Measurements from ENCODE around the gene GALNT7. TPM values are rescaled to one million over a fixed set of nuclear protein-coding genes. Genes with fewer than 3 reads are reported as not detected.

Gene GALNT7
- total and polyA plus RNA-seq, 2 of the 13 experiments (the other 11 are each of a cell fraction or from before 2014, with no cell fraction given), result 0.08 to 0.13 TPM

GRCh38 chr4:173334085-173334890 is 165.7 kb downstream of the GALNT7 start, which contains the start of gene HMGB2:
TSS of gene HMGB2 (minus strand) at chr4:173334358. CDS start at chr4:173333649, 709 bp downstream.
- H3K79me2 ChIP-seq (ENCODE audit: insufficient read depth, low read length), result peaks cover 20% of the 10 kb centered on the region
- peaks cover 0 to 13% of the 10 kb centered on the region in 2 experiments; a peak in 2 of 5 replicates for H3K36me3 ChIP-seq (replicated peaks in 1 of 2; ENCODE audit: control insufficient read depth in 1 of 2, insufficient read depth in 2 of 2, low read length in 2 of 2)
- H4K20me1 ChIP-seq (ENCODE audit: insufficient read depth, low read length), result peaks cover 3% of the 10 kb centered on the region; the same call in 1 of the 2 replicates
- ChIA-PET POLR2A (interaction anchor here (0.8 to 3.4 kb wide), 8 partner anchors 10 to 41 kb away, joined by 3 to 109 read pairs (median 4); partner anchors contain the start of gene SAP30), CTCF (ENCODE audit: low intra/inter-chr PET ratio, low total read pairs) (no interaction called here)
- ATAC-seq (peak; percentile 94), DNase-seq (ENCODE audit: low spot score) (peak; percentile 99), FAIRE-seq (peak; percentile 99)
- intact Hi-C loops (cut with micrococcal nuclease; ENCODE audit: unreplicated experiment) (loop anchor here (1.0 kb wide), 1 partner anchor 36 kb away; the partner anchor contains the start of gene SAP30), in situ Hi-C loops (cut with HindIII; ENCODE audit: extremely low pct_ligation_motif_present, low pct_unique_long_range_greater_than_20kb) (loop anchor here (5.0 kb wide), 1 partner anchor 38 kb away; the partner anchor contains the start of gene SAP30)
- peak within 1 kb of the TSS; percentile 91 to 95 (median 92) for H3K4me3 ChIP-seq (replicated peaks in 1 of 3; ENCODE audit: insufficient read depth in 1 of 3, low read depth in 2 of 3, low read length in 3 of 3)
- no peaks in the 10 kb centered on the region; a peak in 2 of 5 replicates for H3K27me3 ChIP-seq (ENCODE audit: control insufficient read depth in 1 of 2, insufficient read depth in 2 of 2, low read length in 2 of 2)
- WGBS (ENCODE audit: low lambda C conversion rate), result 2% methylated on average over 32 of the region's 61 CpGs
- H3K9ac ChIP-seq (ENCODE audit: insufficient read depth, low read depth, low read length), result peak within 1 kb of the TSS; percentile 98
- no peaks in the 10 kb centered on the region for H3K9me3 ChIP-seq (ENCODE audit: low read length)
- peaks cover 23% of the 10 kb centered on the region for H3K4me1 ChIP-seq (ENCODE audit: insufficient read depth, low read length)
- peak within 1 kb of the TSS; percentile 93 for H3K4me2 ChIP-seq (ENCODE audit: low read depth, low read length)
- no TSS peak for BruUV-seq (replicated peaks)
- H3K27ac ChIP-seq (ENCODE audit: extremely low read length, insufficient read depth, low read length), result peak within 1 kb of the TSS; percentile 99
- no peak within 1 kb of the TSS for H2AFZ ChIP-seq (ENCODE audit: low read length)
- no peak for TF ChIP-seq SP140L (CRISPR knock-in tag; IDR thresholded peaks at IDR 0.05; ENCODE audit: borderline replicate concordance)
- TF ChIP-seq ZNF501 (CRISPR knock-in tag; IDR thresholded peaks at IDR 0.05), result peak; percentile 58; the same call in 1 of the 2 replicates
- TF ChIP-seq KLF13 (CRISPR knock-in tag; IDR thresholded peaks at IDR 0.05), result 0 out of 2 replicates have a peak, but pooled peaks have one; percentile 78
- peak; percentile 32; the same call in 1 of the 2 replicates for TF ChIP-seq MYC (CRISPR knock-in tag; IDR thresholded peaks at IDR 0.05; ENCODE audit: borderline replicate concordance)
- TF ChIP-seq ZNF530 (CRISPR knock-in tag; IDR thresholded peaks at IDR 0.05; ENCODE audit: low read depth), result 0 out of 2 replicates have a peak, but pooled peaks have one; percentile 35
- TF ChIP-seq KLF12 (CRISPR knock-in tag; IDR thresholded peaks at IDR 0.05; ENCODE audit: borderline replicate concordance), result no peak
- no peak for TF ChIP-seq CHD4 (IDR thresholded peaks at IDR 0.05; ENCODE audit: borderline replicate concordance, low read length)
- no peak for TF ChIP-seq RBAK (CRISPR knock-in tag; IDR thresholded peaks at IDR 0.05)
- no peak for TF ChIP-seq NCOA5 (CRISPR knock-in tag; IDR thresholded peaks at IDR 0.05)
- TF ChIP-seq KAT2B (IDR thresholded peaks at IDR 0.05; ENCODE audit: borderline replicate concordance, low read depth, low read length), result no peak
- peak; percentile 80 for TF ChIP-seq DR1 (CRISPR knock-in tag; IDR thresholded peaks at IDR 0.05)
- no peak for TF ChIP-seq MBNL3 (CRISPR knock-in tag; conservative IDR thresholded peaks at IDR 0.05)
- TF ChIP-seq DDIT3 (CRISPR knock-in tag; IDR thresholded peaks at IDR 0.05), result no peak
- no peak for TF ChIP-seq BCLAF1 (IDR thresholded peaks at IDR 0.05)
- TF ChIP-seq FLYWCH1 (CRISPR knock-in tag; IDR thresholded peaks at IDR 0.05), result peak; percentile 38; the same call in 1 of the 2 replicates
- TF ChIP-seq HOXA3 (CRISPR knock-in tag; IDR thresholded peaks at IDR 0.05), result peak; percentile 44; the same call in 1 of the 2 replicates
- no peak for TF ChIP-seq ZNF546 (CRISPR knock-in tag; conservative IDR thresholded peaks at IDR 0.05)
- TF ChIP-seq ETV6 (CRISPR knock-in tag; conservative IDR thresholded peaks at IDR 0.05), result peak; percentile 61; the same call in 1 of the 2 replicates
- TF ChIP-seq TFDP2 (CRISPR knock-in tag; IDR thresholded peaks at IDR 0.05), result peak; percentile 100
- no peak for TF ChIP-seq ZEB1 (IDR thresholded peaks at IDR 0.05; ENCODE audit: insufficient replicate concordance, low read depth)
- TF ChIP-seq SMC3 (IDR thresholded peaks at IDR 0.05; ENCODE audit: low read length), result no peak

Measured in HepG2 (cell line).